Amniotic epithelial cell (primary cell): ENCODE data around the gene AMZ1.

Experiments used
- DNase-seq: peaks from one replicate; pipeline ENCODE4 v3.0.0-alpha.2; 2010; ENCODE audit warnings: low read depth

Gene AMZ1, protein sequence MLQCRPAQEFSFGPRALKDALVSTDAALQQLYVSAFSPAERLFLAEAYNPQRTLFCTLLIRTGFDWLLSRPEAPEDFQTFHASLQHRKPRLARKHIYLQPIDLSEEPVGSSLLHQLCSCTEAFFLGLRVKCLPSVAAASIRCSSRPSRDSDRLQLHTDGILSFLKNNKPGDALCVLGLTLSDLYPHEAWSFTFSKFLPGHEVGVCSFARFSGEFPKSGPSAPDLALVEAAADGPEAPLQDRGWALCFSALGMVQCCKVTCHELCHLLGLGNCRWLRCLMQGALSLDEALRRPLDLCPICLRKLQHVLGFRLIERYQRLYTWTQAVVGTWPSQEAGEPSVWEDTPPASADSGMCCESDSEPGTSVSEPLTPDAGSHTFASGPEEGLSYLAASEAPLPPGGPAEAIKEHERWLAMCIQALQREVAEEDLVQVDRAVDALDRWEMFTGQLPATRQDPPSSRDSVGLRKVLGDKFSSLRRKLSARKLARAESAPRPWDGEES

DNA sequence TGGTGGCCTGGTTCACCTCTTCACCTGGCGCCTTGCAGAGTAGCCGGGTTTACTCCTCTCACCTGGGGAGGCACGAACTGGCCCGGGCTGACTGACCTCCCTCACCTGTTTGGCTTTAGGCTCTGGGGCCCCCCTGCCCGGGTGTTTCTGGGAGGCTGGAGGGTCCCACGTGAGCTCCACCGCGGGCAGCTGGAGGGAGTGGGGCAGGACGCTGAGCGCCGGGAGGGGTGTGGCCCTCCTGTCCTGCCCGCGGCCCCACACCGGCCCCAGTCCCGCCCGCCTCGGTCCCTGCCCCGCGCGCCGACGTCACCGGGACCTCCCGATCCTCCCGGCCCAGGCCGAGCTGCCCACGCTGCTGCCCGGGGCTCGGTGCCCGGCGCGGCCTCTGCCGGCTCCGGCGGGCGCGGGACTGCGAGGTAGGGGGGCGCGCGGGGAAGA, at the start of gene AMZ1:
Gene AMZ1, plus strand, starts transcription at position 322 of the 438 bp plus-strand sequence. CDS start 12,250 bp downstream, outside the sequence.
- no peak for DNase-seq

DNA sequence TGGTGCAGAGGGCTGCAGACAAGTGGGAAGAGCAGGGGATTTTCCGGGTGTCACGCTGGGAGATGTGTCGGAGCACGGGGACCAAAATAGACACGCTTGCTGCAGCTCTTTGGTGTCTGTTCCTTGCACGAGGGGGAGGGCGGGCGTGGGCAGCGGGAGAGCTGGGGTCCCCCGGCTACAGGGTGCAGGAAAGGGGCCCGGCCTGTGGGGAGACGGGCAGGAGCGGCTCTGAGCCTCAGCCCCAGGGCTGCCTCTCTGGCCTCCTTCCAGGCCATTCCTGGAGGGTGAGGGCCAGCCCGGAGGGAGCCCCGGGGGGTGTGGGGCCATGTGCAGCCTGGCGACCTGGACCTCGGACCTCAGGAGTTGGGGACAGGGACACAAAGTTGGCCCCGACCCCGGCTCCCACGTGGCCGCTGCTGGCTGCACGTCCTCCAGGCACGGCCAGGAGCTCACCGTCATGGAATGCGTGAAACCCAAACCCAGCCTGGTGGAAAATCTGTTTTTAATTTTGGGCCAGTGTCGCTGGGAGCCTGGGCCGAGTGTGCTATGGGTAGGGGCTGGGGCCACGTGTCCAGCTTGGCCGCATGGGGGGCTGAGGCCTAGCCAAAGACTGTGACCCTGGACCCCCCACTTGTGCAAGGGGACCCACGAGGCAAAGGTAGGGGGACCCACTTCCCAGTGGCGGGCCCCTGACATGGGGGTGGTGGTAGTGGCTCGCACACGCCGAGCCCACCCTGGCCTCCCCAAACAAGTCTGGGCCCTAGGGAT, 49.6 kb upstream of the AMZ1 start:
- DNase-seq, result no peak

DNA sequence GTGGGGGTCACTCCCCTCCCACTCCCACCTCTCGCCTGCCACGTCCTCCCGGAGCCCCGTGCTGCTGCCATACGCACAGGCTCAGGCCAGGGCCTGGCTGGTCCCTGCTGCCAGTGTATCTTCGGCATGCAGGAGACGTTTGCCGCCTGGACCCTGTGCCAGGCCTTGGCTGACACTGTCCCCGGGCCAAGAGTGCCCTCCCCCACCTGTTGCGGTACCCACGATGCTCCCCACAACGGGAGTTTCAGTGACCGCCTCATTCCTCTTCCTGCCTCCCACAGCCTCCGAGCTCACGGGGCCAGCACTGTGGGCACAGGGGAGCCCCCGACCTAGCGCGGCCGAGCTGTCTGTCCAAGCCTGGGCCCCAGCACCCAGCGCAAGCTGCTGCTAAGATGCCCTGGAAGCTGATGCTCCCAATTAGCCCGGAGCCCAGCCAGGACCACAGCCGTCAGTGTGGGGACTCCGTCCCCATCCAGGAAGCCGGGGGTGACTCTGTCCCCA, 48.8 kb upstream of the AMZ1 start:
- no peak for DNase-seq

DNA sequence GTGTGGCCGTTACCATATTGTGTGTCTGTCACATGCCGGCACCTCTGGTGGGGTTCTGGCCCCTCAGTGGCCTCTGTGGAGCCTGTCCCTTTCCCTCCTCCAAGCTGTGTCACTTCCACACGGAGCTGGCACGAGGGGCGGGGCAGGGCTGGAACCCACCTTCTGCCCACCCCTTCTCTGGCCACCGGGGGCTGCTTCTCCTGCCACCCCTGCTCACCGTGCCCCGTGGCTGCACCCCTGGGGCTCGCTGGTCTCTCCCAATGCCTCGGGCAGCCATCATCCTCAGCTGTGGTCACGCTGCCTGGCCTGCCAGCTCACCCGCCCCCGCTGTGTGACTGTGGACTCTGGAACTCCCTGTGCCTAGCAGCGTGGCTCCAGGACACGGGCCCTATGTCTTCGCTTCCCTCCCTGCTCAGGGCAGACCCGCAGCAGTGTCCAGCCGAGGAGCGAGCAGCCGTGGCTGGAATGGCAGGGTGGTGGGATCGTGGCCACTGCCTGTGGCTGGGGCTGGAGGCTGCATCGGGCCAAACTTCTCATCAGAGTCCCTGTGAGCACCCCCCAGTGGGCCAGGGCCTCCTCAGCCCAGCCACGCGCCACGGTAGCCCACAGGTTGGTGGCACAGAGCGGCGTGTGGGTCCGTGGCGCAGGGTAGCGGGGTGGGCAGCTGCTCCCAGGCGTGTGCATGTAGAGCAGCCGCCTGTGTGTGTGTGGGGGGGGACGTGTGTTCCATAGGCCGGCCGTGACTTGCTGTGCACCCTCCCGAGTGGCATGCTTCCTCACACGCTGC, 48.1 kb upstream of the AMZ1 start:
- DNase-seq, result no peak

DNA sequence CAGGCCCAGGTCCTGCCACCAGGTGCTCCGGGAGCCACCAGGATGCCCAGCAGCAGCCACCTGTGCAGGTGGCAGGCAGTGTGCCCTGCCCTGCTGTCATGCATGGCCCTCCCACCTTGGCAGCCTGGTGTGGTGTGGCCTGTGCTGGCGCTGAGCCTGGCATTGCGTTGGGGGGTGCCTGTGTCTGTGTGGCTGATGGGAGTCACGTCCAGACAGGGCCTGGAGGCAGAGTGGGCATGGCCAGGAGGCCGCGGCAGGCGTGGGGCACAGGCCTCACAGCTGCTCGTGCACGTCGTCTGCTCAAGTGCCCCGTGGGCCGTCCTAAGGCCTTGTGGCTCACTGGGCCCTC, 47.5 kb upstream of the AMZ1 start:
- no peak for DNase-seq

DNA sequence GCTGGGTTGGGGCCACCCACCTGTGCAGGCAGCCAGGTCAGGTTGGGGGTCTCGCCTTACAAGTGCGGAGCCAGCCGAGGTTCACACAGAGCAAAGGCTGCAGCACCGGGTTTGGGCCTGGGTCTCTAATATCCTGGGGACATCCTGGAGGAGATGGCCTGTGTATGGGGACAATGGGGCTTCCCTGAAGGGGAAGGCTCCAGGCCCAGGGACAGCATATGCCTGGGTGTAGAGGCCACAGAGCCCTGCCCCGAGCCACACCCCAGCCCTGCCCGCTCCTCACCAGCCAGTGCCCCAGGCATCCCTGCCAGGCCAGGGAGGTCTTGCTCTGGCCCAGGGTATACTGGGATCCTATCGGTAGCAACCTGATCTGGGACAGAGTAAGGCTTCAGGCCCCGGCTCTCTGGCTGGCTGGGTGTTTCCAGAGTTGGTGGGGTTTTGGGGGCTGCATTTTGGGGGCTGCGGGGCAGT, 47.1 kb upstream of the AMZ1 start:
- no peak for DNase-seq

DNA sequence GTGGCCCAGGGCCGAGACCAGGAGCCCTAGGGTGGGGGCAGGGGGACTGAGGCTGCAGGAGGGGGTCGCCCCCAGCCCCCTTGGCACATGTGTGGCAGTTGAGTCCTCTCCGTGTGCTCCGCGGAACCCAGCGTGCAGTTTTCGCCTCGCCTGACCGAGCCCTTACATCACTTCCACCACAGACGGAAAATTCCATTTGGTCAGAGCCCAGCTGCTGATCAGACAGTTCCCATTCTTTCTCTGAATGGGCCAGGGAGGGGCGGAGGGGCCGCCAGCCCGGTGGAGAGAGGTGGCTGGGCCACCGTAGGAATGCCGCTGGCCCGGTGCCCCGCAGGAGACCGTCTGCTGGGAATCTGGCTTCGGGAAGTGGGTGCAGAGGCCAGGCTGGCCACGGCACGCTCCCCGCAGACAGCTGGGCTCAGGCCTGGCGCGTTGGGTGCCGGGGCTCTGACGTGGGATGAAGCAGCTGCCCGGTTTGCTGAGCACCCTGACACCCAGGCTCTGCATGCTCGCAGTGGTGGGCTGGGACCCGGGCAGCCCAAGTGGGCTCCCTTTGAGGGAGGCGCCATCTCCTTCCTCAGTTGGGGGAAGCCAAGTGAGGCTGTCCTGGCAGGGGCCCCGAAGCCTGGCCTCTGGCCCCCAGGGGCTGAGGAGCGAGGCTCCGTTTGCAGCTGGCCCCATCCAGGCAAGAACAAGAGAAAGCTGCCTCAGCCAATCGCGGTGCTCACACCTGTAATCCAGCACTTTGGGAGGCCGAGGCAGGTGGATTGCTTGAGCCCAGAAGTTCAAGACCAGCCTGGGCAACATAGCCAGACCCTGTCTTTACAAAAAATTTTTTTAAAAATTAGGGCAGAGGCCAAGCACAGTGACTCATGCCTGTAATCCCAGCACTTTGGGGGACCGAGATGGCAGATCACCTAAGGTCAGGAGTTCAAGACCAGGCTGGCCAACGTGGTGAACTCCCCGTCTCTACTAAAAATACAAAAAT, 46.3 kb upstream of the AMZ1 start:
- peak; percentile 83 for DNase-seq

DNA sequence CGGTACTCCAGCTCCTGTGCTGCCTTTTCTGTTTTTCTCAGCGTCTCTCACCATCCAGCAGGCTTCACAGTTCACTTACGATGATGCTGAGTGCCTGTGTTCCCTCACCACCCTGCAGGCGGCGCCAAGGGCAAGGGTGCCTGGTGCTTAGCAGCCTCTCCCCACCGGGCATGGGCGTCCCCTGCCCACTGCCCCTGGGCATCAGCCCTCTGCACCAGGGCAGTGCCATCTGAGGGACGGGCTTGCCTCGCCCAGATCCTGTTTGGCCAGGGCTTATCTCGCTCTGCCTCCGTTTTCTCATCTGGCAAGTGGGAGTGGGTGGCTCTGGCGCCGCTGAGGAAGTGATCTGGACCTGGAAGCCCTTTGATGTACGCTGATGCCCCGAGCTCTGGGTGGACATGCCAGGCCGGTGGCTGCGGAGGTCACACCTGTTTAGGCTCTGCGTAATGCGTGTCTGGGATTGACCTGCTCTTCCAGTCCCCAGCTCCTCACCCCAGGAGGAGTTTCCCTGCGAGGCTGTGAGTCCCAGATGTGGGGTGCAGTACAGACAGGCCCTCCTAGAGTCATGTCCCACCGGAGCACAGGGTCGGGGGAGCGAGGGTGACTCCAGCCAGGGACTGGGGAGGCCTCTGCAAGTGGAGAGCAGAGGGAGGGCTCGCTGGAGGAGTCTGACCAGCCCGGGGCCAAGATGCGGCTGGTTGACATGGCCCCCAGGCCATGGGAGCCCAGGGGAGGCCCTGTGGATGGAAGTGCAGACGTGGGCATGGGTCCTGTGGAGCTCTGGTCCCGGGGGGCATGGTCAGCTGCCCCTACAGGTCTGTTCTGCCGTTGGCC, 44.4 kb upstream of the AMZ1 start:
- DNase-seq, result no peak

DNA sequence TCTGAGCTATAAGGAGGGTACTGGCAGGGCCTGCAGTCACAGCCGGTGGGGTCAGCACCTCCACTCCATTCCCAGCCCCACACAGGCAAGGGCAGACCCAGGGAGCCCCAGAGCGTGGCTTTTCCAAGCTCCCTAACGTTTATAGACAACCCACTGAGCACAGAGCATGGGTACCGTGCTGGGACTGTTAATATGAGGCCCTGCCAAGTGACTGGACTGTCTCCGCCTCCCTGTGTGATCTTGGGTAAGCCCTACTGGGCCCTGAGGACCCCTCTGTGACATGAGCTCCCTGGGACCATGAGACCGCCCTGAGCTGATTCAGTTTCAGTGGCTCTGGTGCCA, 43.8 kb upstream of the AMZ1 start:
- no peak for DNase-seq

DNA sequence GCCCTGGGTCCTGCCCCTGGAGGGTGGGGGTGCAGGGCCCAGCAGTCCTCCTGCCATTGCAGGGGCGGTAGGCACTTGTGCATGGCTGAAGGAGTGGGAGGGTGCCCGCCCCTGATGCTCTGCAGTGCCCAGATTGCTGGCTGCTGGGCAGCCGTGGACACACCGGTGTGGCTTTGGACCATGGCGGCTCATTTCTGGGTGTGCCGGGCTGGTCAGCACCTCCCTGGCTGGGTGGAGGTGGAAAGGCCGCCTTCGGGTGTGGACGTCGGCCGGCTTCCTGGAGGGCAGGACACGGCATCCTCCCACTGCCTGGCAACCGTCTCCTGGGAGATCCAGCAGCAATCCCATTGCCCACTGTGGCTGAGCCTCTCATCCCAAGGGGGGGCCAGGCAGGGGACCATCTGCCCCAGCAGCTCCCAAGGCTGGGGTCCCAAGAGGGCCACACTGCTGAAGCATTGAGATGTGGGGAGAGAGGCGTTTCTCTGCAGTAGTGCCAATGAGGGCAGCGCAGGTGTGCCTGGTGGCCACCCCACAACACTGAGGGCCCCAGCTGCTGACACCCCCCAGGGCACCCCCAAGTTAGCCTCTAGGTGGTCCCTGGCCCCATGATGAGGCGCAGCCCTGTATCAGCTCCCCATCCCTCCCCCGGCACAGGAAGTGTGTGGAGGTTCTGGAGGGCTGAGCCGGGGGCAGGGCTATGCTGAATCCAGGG, 43.3 kb upstream of the AMZ1 start:
- DNase-seq, result no peak

DNA sequence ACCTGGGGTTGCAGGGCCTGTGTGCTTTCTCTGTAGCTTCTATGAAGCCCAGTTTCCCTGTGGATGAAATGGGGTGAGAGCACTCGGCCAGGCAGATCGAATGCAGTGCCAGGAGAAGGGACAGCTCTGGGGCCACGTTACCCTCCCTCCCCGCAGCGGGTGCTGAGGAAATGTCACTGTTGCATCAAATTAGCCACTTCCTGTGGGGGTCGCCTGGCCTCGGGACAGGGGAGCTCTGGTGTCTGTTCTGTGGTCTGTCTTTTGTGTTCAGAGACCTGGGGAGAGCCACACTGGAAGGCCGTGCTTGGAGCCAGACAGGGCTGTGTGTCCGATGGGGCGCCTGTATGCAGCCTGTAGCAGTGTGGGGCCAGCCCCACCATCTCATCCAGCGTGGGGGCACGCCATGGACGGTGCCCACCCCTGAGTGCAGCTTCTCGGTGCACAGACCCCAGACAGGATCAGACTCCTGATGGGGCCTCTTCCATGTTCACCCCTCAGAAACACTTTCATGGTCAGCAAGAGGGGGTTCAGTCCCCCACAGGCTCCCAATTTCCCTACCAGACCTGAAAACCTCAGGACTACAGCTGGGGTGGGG, 42.6 kb upstream of the AMZ1 start:
- no peak for DNase-seq

DNA sequence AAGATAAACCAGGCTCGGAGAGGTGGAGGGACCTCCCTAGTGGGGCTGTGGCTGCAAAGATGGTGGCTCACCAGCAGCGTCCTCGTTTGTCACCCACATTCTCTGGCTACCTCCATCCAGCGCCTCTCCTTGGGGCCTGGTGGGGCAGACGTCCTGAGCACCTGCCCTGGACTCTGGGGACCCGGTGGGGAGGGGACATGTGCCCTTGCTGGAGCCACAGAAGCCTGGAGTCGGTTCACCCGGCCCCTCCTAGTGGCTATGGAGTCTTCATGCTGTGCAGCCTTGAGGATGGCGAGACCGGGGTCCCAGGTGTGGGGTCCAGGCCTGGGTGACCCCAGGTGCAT, 41.7 kb upstream of the AMZ1 start:
- no peak for DNase-seq

DNA sequence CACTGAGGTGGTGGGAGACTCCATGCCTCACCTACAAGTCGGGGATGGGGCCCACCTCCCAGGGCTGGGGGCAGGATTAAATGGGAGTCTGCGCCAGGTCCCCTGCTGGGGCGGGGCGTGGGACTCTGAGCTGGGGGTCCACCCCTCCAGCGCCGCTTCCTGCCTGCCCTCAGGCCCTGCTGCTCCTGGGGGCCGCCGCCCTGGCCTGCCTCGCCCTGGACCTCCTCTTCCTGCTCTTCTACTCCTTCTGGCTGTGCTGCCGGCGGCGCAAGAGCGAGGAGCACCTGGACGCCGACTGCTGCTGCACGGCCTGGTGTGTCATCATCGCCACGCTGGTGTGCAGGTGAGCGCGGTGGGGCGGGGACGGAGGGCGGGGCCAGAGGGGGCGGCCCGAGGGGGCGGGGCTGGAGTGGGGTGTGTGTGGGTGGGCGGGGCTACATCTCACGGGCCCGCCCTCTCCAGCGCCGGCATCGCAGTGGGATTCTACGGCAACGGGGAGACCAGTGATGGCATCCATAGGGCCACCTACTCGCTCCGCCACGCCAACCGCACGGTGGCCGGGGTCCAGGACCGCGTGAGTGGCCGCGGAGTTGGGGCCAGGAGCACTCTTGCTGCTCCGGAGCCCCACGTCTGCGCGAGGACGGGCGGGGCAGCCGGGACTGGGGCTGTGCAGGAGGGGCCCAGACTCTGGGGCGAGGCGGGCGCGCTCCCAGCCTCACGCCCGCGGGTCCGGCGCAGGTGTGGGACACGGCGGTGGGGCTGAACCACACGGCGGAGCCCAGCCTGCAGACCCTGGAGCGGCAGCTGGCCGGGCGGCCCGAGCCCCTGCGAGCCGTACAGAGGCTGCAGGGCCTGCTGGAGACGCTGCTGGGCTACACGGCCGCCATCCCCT, 41.1 kb upstream of the AMZ1 start:
- DNase-seq, result no peak

DNA sequence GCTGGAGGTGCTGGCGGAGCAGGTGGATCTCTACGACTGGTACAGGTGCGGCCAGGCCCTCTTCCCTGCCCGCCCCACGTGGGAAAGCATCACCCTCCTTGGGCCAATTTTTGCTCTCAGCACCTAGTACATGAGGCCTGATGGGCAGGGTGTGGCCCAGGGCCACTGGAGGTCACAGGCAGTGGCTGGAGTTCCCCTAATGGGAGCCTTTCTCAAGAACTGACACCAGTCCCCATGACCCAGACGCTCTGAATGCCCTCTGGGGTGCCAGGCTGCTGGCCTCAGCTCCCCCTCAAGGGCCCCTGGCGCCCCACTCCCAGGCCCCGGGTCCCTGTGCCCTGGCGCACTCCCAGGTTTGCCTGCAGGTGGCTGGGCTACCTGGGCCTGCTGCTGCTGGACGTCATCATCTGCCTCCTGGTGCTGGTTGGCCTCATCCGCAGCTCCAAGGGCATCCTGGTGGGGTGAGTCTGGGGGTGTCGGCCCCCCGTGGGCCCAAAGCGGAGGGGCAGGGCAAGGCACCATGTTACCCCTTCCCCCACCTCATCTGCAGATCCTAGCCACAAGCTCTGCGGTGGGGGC, 40.3 kb upstream of the AMZ1 start:
- no peak for DNase-seq

DNA sequence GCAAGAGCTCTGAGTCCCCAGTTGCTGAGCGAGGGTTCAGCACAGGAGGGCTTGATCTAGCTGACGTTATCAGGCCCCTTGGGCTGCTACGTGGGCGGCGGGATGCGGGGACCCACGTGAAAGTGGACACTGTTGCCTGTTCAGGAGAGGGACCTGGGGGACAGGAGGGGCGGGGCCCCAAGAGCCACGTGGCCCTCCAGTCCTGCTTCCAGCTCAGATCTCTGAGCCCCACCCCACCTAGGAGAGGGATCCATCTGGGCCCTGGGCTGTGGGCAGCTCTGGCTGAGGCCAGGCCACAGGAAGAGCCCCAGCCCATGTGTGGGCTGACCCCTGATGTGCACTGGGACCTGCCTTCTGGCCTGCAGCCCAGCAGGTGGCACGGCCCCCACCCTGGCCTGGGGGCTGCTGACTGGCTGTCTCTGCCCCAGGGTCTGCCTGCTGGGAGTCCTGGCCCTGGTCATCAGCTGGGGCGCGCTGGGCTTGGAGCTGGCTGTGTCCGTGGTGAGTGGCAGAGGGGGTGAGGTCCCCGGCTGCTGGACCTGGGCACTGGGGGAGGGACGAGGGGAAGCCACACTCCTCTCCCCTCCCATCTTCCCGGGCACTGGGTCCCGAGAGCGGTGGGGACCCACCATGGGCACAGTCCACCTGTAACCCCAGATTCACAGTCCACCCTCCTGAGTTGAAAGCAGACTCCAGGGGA, 38.7 kb upstream of the AMZ1 start:
- no peak for DNase-seq

DNA sequence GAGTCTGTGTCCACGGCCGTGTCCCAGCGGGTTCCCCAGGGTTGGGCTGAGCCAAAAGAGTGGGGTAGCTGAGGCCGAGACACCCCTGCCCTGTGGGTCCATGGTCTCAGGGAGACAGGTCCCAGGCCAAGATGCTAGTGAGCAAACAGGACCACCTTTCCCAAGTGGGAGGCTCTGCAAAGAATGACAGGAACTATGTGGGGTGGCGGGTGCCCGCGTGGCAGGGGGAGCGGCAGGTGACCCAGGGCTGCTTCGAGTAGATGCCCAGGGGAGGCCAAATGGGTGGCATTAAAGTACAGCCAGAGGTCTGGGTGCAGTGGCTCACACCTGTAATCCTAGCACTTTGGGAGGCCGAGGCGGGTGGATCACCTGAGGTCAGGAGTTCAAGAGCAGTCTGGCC, 38.0 kb upstream of the AMZ1 start:
- no peak for DNase-seq

DNA sequence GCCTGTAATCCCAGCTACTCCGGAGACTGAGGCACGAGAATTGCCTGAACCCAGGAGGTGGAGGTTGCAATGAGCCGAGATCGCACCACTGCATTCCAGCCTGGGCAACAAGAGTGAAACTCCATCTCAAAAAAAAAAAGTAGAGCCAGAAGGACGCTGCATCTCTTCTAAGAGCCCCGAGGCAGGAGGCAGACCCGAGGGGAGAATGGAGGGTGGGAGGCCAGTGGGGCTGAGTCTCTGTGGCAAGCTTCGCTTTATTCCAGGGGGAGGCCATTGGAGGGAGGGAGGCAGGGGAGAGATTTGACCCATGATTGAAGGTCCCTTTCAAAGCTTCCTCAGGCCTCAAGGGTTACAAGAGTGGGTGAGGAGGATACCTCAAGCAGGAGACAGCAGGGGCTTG, 37.6 kb upstream of the AMZ1 start:
- DNase-seq, result no peak
